GM12878 (cell line): ENCODE measurements around the gene GABRB1. TPM values are rescaled to one million over a fixed set of nuclear protein-coding genes. Genes with fewer than 3 reads are reported as not detected.

Experiments
- ATAC-seq: fragments of 200-7000 bp; cut with Tn5 transposase; 3 replicates; pipeline ENCODE4 v1.9.1; 2020; ENCODE audit warnings: mild to moderate bottlenecking, moderate library complexity
- BruUV-seq: library from RNA; stranded (reverse); fragments of 400-500 nt; replicated peaks from 2 replicates; lab custom pipeline; 2021; lab: Mats Ljungman, UMichigan
- CTCF ChIA-PET: fragments of 300-600 bp; sonication (Branson Sonifier 250); formaldehyde crosslinking; extraction: SDS; loops from one replicate; lab custom pipeline; 2021; ENCODE audit warnings: inconsistent platforms; lab: Yijun Ruan, JAX
- POLR2A ChIA-PET: fragments of 350-600 bp; formaldehyde crosslinking; extraction: SDS; loops from one replicate; lab custom pipeline; 2021; ENCODE audit warnings: inconsistent platforms; lab: Charles Lee
- RAD21 ChIA-PET: fragments of 300-600 bp; sonication (Branson Sonifier 250); formaldehyde crosslinking; loops from one replicate; lab custom pipeline; 2023; ENCODE audit warnings: antibody characterized with exemption; ENCODE audit not compliant: unreplicated experiment; lab: Charles Lee
- SMC1A ChIA-PET: fragments of 300-600 bp; sonication (Branson Sonifier 250); formaldehyde crosslinking; loops from one replicate; lab custom pipeline; 2023; ENCODE audit not compliant: unreplicated experiment, uncharacterized antibody; lab: Charles Lee
- DNase-seq: peaks from one replicate; pipeline ENCODE4 v3.0.0-alpha.2; 2011; ENCODE audit warnings: low read depth, low spot score
- FAIRE-seq: peaks from 3 replicates; lab custom pipeline; 2011; peaks lifted over from hg19 to GRCh38; lab: Jason Lieb, UNC
- H2AFZ ChIP-seq: 2 replicates; pipeline ENCODE4 v1.6.0; 2011; ENCODE audit warnings: low read depth, low read length, control low read depth; ENCODE audit not compliant: control insufficient read depth
- H3K27ac ChIP-seq: 2 replicates; pipeline ENCODE4 v1.5.1; 2011; ENCODE audit warnings: control low read depth; ENCODE audit not compliant: control insufficient read depth, insufficient read depth
- H3K27me3 ChIP-seq, 2 experiments: replicated peaks in 1 of 2; 2 replicates each; pipeline versions ENCODE4 v1.6.0 to v1.6.1; 2011; ENCODE audit warnings: low read length in 1 of 2; ENCODE audit not compliant: control insufficient read depth in 2 of 2, insufficient read depth in 2 of 2
- H3K36me3 ChIP-seq, 2 experiments: 2 replicates each; pipeline ENCODE4 v1.5.1; 2011; ENCODE audit warnings: low read length in 1 of 2; ENCODE audit not compliant: control insufficient read depth in 2 of 2, insufficient read depth in 2 of 2
- H3K4me1 ChIP-seq: 2 replicates; pipeline ENCODE4 v1.6.1; 2011; ENCODE audit warnings: mild to moderate bottlenecking, low read length, moderate library complexity, mixed read lengths; ENCODE audit not compliant: control insufficient read depth, insufficient read depth
- H3K4me2 ChIP-seq: 2 replicates; pipeline ENCODE4 v1.6.0; 2011; ENCODE audit warnings: control low read depth; ENCODE audit not compliant: control insufficient read depth, insufficient read depth
- H3K4me3 ChIP-seq: fragments of 200-600 bp; sonication (generic); 2 replicates; pipeline ENCODE4 v1.5.1; 2016
- H3K79me2 ChIP-seq: 2 replicates; pipeline ENCODE4 v1.6.0; 2011; ENCODE audit warnings: low read length; ENCODE audit not compliant: control insufficient read depth, insufficient read depth
- H3K9ac ChIP-seq: 2 replicates; pipeline ENCODE4 v1.8.0; 2011; ENCODE audit warnings: low read length, control low read depth, mixed read lengths; ENCODE audit not compliant: control insufficient read depth, insufficient read depth
- H3K9me3 ChIP-seq: replicated peaks from 3 replicates; pipeline ENCODE4 v1.5.1; 2011; ENCODE audit warnings: mild to moderate bottlenecking, low read length; ENCODE audit not compliant: control insufficient read depth, insufficient read depth
- H4K20me1 ChIP-seq: 2 replicates; pipeline ENCODE4 v1.6.0; 2011; ENCODE audit not compliant: control insufficient read depth, insufficient read depth
- BACH1 ChIP-seq: fragments of 450-650 bp; IDR thresholded peaks from 2 replicates; pipeline ENCODE4 v1.6.1; 2017; ENCODE audit warnings: mild to moderate bottlenecking, borderline replicate concordance
- CBFB ChIP-seq: IDR thresholded peaks from 2 replicates; pipeline ENCODE4 v1.6.1; 2016; ENCODE audit warnings: antibody characterized with exemption, low read depth
- CHD1 ChIP-seq: IDR thresholded peaks from 2 replicates; pipeline ENCODE4 v1.6.1; 2012; ENCODE audit warnings: low read depth, low read length, improper control_type of control experiment
- HDAC2 ChIP-seq: fragments of 200-600 bp; sonication (generic); IDR thresholded peaks from 2 replicates; pipeline ENCODE4 v1.6.1; 2017
- IRF4 ChIP-seq: IDR thresholded peaks from 2 replicates; pipeline ENCODE4 v1.6.1; 2011; ENCODE audit warnings: low read depth, low read length
- MYB ChIP-seq: fragments of 150-350 bp; IDR thresholded peaks from 2 replicates; pipeline ENCODE4 v1.6.1; 2014; ENCODE audit warnings: mild to moderate bottlenecking, low read depth, low read length, borderline replicate concordance
- SIX5 ChIP-seq: IDR thresholded peaks from 2 replicates; pipeline ENCODE4 v1.6.1; 2011; ENCODE audit warnings: mild to moderate bottlenecking, low read depth, low read length, moderate library complexity; ENCODE audit not compliant: severe bottlenecking
- SMARCA5 ChIP-seq: fragments of 450-650 bp; IDR thresholded peaks from 2 replicates; pipeline ENCODE4 v1.6.1; 2017; ENCODE audit warnings: mild to moderate bottlenecking
- STAT1 ChIP-seq: fragments of 450-650 bp; conservative IDR thresholded peaks from 2 replicates; pipeline ENCODE4 v1.6.1; 2014; ENCODE audit warnings: antibody characterized with exemption, mild to moderate bottlenecking
- STAT3 ChIP-seq: IDR thresholded peaks from 2 replicates; pipeline ENCODE4 v1.6.1; 2011; ENCODE audit warnings: low read depth, low read length, improper control_type of control experiment
- SUPT20H ChIP-seq: IDR thresholded peaks from 2 replicates; pipeline ENCODE4 v1.6.1; 2011; ENCODE audit warnings: low read depth, mild to moderate bottlenecking, low read length, moderate library complexity, borderline replicate concordance; ENCODE audit not compliant: control insufficient read depth
- TCF12 ChIP-seq: IDR thresholded peaks from 2 replicates; pipeline ENCODE4 v1.6.1; 2011; ENCODE audit warnings: low read depth, mild to moderate bottlenecking, low read length
- ZNF384 ChIP-seq: IDR thresholded peaks from 2 replicates; pipeline ENCODE4 v1.6.1; 2012; ENCODE audit warnings: low read depth, mild to moderate bottlenecking, low read length, improper control_type of control experiment, borderline replicate concordance
- WGBS: methylation state at CpG from one replicate; pipeline ENCODE4 v1.1.6; 2016; ENCODE audit warnings: low lambda C conversion rate; ENCODE audit not compliant: insufficient replicate concordance, insufficient coverage; ENCODE audit errors: missing lambda C conversion rate; 5-methylcytosine and 5-hydroxymethylcytosine counted together
- in situ Hi-C: fragments of 300-500 bp; cut with MboI; formaldehyde crosslinking; loops from 9 replicates; pipeline ENCODE4 v1.14.3; 2018; ENCODE audit warnings: mixed read lengths
- intact Hi-C: fragments of 100-400 bp; cut with micrococcal nuclease; formaldehyde crosslinking; loops from one replicate; pipeline ENCODE4 v1.14.2; 2022; ENCODE audit not compliant: unreplicated experiment
- polyA plus RNA-seq, 11 experiments: library from polyadenylated mRNA; depleted of rRNA in 4 of 11; unstranded in 6 of 11; stranded (reverse) in 5 of 11; fragments of >200 nt; fragmentation: Nextera tagmentation in 4 of 11; fragmentation: Illumina TruSeq in 1 of 11; extraction: Ambion mirVana in 4 of 11; extraction: Trizol in 1 of 11; gene quantifications; 1 replicate in 1 of 11; 2 replicates in 10 of 11; pipeline versions ENCODE4 v1.2.1 to v1.2.3, GENCODE V29; 2011 to 2016; ENCODE audit warnings: inconsistent platforms in 2 of 11, missing spikeins in 2 of 11, low read depth in 1 of 11
- total RNA-seq, 4 experiments: library from RNA; depleted of rRNA in 3 of 4; stranded (reverse); fragments of >200 nt in 3 of 4; fragmentation: Illumina TruSeq in 1 of 4; extraction: Trizol in 1 of 4; gene quantifications; 2 replicates each; pipeline versions ENCODE4 v1.2.1 to v1.2.3, GENCODE V29; 2013 to 2021
- TF ChIP-seq, protein P1 (sequence below): IDR thresholded peaks from 2 replicates; pipeline ENCODE4 v1.6.1; 2012; ENCODE audit warnings: mild to moderate bottlenecking, low read depth, low read length
- TF ChIP-seq, protein P2 (sequence below): fragments of 150-350 bp; IDR thresholded peaks from 2 replicates; pipeline ENCODE4 v1.6.1; 2016; ENCODE audit warnings: low read depth, low read length
- TF ChIP-seq, protein P3 (sequence below): fragments of 150-350 bp; IDR thresholded peaks from 2 replicates; pipeline ENCODE4 v1.6.1; 2014; ENCODE audit warnings: mild to moderate bottlenecking, low read depth, low read length

Gene GABRB1
- total and polyA plus RNA-seq, 10 of the 15 experiments (the other 5 are each of a cell fraction or from before 2014, with no cell fraction given): 0.13 to 0.92 TPM; not detected in 8

DNA sequence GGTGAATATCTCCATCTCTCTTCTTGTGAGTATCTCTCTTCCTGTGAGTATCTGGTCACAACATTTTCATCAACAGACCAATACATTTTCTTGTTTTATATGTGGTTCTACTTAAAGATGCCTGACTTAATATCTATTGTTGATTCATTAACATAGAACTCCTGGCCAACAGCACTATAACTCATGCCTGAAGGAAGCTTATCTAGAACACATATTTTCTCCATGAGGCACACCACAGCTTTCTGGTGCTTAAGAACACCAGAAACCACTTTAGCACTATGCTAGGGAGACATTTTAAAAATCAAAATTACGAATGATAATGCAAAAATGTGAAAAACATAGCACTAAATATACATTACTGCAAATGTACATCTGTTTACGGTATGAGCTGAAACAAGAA is 190.4 kb downstream of the GABRB1 start (continued):
- TF ChIP-seq, protein P1, sequence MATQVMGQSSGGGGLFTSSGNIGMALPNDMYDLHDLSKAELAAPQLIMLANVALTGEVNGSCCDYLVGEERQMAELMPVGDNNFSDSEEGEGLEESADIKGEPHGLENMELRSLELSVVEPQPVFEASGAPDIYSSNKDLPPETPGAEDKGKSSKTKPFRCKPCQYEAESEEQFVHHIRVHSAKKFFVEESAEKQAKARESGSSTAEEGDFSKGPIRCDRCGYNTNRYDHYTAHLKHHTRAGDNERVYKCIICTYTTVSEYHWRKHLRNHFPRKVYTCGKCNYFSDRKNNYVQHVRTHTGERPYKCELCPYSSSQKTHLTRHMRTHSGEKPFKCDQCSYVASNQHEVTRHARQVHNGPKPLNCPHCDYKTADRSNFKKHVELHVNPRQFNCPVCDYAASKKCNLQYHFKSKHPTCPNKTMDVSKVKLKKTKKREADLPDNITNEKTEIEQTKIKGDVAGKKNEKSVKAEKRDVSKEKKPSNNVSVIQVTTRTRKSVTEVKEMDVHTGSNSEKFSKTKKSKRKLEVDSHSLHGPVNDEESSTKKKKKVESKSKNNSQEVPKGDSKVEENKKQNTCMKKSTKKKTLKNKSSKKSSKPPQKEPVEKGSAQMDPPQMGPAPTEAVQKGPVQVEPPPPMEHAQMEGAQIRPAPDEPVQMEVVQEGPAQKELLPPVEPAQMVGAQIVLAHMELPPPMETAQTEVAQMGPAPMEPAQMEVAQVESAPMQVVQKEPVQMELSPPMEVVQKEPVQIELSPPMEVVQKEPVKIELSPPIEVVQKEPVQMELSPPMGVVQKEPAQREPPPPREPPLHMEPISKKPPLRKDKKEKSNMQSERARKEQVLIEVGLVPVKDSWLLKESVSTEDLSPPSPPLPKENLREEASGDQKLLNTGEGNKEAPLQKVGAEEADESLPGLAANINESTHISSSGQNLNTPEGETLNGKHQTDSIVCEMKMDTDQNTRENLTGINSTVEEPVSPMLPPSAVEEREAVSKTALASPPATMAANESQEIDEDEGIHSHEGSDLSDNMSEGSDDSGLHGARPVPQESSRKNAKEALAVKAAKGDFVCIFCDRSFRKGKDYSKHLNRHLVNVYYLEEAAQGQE: no peak
- TF ChIP-seq TCF12 (no peak), CBFB (no peak), IRF4 (no peak), BACH1 (no peak), SUPT20H (no peak), MYB (no peak), STAT3 (no peak)

DNA sequence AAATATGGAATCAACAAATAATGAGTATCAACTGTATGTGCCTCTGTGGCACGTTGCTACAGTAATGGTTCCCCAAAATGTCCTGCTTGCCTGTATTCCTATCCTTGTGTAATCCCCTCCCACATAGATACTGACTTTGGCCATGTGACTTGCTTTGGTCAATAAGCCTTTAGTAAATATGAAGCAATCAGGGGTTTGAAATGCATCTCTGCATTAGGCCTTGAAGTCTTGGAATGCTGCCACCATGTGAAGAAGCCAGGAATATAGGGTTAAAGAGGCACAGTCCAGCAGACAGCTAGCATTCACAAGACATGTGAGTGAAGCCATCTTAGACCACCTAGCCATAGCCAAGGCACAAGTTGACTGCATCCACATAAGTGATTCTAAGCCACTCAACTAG is 190.9 kb downstream of the GABRB1 start:
- ChIA-PET SMC1A (interaction anchor here (1.1 kb wide), 1 partner anchor 47 kb away, joined by 3 read pairs; no protein-coding TSS in a partner anchor), RAD21 (interaction anchor here (1.5 kb wide), 1 partner anchor 14 kb away, joined by 3 read pairs; no protein-coding TSS in a partner anchor), CTCF (interaction anchor here (1.1 to 1.2 kb wide), 2 partner anchors 28 to 100 kb away, joined by 3 read pairs; no protein-coding TSS in a partner anchor), POLR2A (no interaction called here)
- Histone ChIP-seq H3K27ac (no peak overlapping the region), H4K20me1 (no peaks in the 10 kb centered on the region), H3K79me2 (no peaks in the 10 kb centered on the region), H3K4me3 (no peak overlapping the region), H3K27me3 (no peaks in the 10 kb centered on the region; a peak in 2 of 4 replicates), H3K9ac (no peak overlapping the region), H3K9me3 (no peaks in the 10 kb centered on the region), H3K36me3 (no peaks in the 10 kb centered on the region), H3K4me2 (no peak overlapping the region), H3K4me1 (no peaks in the 10 kb centered on the region), H2AFZ (no peak overlapping the region)
- FAIRE-seq (no peak), ATAC-seq (no peak), DNase-seq (no peak)
- BruUV-seq: no TSS peak
- 4% methylated on average over 1 of the region's 1 CpG for WGBS
- intact Hi-C loops (no loop called here), in situ Hi-C loops (no loop called here)
- TF ChIP-seq, protein P2, sequence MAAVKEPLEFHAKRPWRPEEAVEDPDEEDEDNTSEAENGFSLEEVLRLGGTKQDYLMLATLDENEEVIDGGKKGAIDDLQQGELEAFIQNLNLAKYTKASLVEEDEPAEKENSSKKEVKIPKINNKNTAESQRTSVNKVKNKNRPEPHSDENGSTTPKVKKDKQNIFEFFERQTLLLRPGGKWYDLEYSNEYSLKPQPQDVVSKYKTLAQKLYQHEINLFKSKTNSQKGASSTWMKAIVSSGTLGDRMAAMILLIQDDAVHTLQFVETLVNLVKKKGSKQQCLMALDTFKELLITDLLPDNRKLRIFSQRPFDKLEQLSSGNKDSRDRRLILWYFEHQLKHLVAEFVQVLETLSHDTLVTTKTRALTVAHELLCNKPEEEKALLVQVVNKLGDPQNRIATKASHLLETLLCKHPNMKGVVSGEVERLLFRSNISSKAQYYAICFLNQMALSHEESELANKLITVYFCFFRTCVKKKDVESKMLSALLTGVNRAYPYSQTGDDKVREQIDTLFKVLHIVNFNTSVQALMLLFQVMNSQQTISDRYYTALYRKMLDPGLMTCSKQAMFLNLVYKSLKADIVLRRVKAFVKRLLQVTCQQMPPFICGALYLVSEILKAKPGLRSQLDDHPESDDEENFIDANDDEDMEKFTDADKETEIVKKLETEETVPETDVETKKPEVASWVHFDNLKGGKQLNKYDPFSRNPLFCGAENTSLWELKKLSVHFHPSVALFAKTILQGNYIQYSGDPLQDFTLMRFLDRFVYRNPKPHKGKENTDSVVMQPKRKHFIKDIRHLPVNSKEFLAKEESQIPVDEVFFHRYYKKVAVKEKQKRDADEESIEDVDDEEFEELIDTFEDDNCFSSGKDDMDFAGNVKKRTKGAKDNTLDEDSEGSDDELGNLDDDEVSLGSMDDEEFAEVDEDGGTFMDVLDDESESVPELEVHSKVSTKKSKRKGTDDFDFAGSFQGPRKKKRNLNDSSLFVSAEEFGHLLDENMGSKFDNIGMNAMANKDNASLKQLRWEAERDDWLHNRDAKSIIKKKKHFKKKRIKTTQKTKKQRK: no peak
- TF ChIP-seq SIX5: no peak
- TF ChIP-seq IRF4: no peak
- TF ChIP-seq SMARCA5: no peak
- TF ChIP-seq ZNF384: no peak
- no peak for TF ChIP-seq STAT1
- TF ChIP-seq HDAC2: no peak
- no peak for TF ChIP-seq CHD1
- TF ChIP-seq, protein P3, sequence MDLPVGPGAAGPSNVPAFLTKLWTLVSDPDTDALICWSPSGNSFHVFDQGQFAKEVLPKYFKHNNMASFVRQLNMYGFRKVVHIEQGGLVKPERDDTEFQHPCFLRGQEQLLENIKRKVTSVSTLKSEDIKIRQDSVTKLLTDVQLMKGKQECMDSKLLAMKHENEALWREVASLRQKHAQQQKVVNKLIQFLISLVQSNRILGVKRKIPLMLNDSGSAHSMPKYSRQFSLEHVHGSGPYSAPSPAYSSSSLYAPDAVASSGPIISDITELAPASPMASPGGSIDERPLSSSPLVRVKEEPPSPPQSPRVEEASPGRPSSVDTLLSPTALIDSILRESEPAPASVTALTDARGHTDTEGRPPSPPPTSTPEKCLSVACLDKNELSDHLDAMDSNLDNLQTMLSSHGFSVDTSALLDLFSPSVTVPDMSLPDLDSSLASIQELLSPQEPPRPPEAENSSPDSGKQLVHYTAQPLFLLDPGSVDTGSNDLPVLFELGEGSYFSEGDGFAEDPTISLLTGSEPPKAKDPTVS: no peak
